GM21528 (cell line): ENCODE measurements around the gene GOLGA8M.
"Not testable (repeated sequence)": the region's sequence is repeated elsewhere in the genome, so short reads cannot be mapped to it uniquely, and the experiment has no call there.

ENCODE experiments used
- ATAC-seq: cut with Tn5 transposase; IDR thresholded peaks from one replicate; pipeline ENCODE4 v1.9.1; 2021; ENCODE audit warnings: mild to moderate bottlenecking, moderate library complexity; ENCODE audit not compliant: unreplicated experiment, low FRiP score

Gene GOLGA8M, protein sequence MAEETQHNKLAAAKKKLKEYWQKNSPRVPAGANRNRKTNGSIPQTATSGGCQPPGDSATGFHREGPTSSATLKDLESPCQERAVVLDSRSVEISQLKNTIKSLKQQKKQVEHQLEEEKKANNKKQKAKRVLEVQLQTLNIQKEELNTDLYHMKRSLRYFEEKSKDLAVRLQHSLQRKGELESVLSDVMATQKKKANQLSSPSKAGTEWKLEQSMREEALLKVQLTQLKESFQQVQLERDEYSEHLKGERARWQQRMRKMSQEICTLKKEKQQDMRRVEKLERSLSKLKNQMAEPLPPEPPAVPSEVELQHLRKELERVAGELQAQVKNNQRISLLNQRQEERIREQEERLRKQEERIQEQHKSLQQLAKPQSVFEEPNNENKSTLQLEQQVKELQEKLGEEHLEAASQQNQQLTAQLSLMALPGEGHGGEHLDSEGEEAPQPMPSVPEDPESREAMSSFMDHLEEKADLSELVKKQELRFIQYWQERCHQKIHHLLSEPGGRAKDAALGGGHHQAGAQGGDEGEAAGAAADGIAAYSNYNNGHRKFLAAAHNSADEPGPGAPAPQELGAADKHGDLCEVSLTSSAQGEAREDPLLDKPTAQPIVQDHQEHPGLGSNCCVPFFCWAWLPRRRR

DNA sequence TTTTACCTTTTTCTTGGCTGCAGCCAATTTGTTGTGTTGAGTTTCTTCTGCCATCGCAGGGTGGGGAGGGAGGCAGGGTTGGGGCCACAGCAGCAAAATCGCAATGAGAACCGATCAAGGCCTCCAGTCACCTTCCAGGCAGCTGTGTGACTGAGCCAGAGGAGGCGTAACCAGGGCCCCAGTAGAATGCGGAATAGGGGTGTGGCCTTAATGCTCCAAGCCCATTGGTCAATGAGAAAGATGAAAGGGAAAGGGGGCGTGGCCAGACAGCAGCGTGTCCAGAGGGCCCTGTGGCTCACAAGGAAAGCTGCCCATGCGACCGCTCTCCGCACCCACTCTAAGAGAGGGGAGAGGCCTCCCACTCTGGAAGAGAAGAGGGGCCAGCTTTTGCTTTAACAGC lies at the start of gene GOLGA8M:
Gene GOLGA8M, minus strand, starts transcription at position 152 of the 400 bp plus-strand sequence. Its CDS starts 98 bp downstream, at position 54.
- ATAC-seq = not testable (repeated sequence)

GRCh38 chr15:28742890-28743289 lies 30.7 kb upstream of the GOLGA8M start:
- not testable (repeated sequence) for ATAC-seq

DNA sequence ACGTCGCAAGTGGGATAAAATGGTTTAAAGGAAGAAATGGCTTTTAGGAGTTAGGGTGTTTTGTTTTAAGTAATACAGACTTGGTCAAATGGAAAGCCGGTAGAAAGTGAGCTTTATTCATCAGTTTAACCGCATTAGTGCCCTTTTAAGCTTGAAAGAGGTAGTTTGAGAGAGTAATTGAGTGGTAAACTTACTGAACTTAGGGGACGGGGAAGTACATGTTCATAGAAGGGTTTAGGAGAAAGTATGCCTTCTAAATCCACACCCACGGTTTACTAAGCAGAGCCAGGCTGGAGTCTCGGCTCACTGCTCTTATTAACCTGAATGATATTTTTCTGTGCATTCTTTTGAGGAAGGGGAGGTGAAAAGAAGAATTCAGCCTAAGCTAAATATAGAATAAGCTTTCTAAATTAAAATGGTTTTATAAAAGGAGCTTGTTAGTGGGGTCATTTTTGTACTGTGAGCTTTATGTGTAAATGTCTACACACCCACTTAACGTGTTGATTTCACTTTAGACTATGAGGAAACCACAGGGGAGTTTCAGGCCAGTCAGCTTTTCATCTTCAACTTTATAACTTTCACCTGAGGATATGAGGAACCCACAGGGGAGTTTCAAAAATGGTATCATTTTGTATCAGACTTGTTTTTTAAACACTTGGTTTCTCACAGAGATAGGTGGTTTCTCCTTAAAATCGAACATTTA lies 26.5 kb upstream of the GOLGA8M start:
- ATAC-seq = not testable (repeated sequence)

- peak; percentile 40 for ATAC-seq
These were observed 26.0 kb upstream of the GOLGA8M start for GRCh38 chr15:28738200-28738561.

GRCh38 chr15:28737521-28738199 lies 25.4 kb upstream of the GOLGA8M start:
- ATAC-seq = peak; percentile 67

- ATAC-seq = not testable (repeated sequence)
These were observed 15.8 kb upstream of the GOLGA8M start for GRCh38 chr15:28728061-28728460.

GRCh38 chr15:28727026-28727425 lies 14.8 kb upstream of the GOLGA8M start:
- not testable (repeated sequence) for ATAC-seq

DNA sequence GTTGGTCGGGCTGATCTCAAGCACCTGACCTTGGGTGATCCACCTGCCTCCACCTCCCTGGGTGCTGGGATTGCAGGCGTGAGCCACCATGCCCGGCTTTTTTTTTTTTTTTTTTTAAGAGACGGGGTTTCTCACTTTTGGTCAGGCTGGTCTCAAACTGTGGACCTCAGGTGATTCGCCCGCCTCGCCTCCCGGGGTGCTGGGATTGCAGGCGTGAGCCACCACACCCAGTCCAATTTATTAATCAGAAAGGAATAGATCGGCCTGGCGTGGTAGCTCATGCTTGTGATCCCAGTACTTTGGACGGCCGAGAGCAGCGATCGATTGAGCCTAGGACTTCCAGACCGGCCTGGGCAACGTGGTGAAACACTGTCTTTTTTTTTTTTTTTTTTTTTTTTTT lies 13.9 kb upstream of the GOLGA8M start:
- no peak for ATAC-seq

DNA sequence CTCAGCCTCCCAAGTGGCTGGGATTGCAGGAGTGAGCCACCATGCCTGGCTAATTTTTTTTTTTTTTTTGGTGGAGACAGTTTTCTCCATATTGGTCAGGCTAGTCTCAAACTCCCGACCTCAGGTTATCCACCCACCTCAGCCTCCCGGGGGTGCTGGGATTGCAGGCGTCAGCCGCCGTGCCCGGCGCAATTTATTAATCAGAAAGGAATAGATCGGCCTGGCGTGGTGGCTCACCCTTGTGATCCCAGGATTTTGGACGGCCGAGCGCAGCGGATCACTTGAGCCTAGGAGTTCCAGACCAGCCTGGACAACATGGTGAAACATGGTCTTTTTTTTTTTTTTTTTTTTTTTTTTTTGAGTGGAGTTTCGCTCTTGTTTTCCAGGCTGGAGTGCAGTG lies 13.3 kb upstream of the GOLGA8M start:
- no peak for ATAC-seq

- not testable (repeated sequence) for ATAC-seq
These were observed 11.8 kb upstream of the GOLGA8M start for GRCh38 chr15:28723986-28724385.

DNA sequence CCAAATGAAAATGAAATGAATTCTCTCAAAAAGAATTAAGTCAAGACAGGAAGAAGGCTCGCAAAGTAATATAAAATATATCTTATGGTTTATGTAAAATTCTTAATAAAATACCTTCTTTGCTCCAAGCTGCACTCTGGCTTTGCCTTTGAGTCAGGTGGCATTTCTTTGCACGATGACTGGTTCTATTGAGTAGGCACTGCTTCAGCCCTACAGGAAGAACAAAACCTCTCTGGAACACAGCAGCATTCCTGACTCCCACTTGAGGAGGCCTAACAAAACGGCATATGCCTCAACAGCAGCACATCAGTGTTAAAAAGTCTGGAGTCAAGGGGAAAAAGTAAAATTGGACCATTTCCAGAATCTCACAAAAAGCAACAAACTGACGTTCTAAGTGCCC lies 7.4 kb upstream of the GOLGA8M start:
- not testable (repeated sequence) for ATAC-seq

- ATAC-seq = not testable (repeated sequence)
These were observed 6.4 kb upstream of the GOLGA8M start for GRCh38 chr15:28718576-28718975.

DNA sequence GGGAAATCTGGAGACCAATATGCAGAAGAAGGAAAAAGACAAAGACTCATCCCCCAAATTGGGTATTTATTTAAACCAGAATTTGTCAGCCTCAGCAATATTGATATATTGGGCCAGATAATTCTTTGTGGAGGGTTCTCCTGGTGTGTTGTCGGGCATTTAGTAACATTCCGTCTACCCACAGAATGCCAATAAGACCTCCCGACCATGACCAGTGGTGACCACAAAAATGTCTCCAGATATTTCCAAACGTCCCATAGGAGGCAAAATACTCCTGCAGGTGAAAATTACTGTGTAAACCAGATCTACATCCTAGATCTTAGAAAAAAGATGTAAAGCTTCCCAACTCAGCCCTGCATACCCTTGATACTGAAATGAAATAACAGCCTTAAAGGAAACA lies 2.0 kb upstream of the GOLGA8M start:
- ATAC-seq = not testable (repeated sequence)

DNA sequence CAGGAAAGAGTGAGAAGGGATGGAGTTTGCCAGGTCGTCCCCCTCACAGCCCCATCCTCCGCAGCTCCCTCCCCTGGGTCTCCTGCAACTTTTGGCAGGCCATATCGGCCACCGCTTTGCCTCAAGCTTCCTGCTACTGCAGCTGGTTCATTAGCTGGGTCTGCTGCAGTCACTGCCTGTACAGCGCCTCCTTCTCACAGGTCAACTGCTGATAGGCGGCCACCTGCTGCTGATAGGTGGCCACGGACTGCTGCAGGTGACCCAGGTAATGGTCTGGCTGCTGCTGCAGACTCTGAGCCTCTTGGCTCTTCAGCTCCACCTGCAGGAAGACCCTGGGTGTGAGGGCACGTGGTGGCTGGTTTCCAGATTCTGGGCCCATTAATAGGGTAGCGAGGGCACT lies 8.3 kb downstream of the GOLGA8M start:
- ATAC-seq = not testable (repeated sequence)

DNA sequence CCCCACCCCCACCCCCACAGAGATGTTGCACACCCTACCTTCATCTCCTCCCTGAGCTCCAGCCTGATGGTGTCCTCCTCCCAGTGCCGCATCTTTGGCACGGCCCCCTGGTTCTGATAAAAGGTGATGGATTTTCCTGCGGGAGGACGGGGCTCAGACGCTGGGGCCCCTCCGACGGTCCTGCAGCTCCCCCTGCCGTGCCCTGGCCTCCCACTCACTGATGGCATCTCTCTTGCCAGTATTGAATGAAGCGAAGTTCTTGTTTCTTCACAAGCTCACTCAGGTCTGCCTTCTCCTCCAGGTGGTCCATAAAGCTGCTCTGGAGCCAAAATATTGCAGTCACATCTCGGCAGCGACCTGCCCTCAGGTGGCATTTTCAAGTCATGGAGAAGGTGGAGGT lies 9.8 kb downstream of the GOLGA8M start:
- not testable (repeated sequence) for ATAC-seq

DNA sequence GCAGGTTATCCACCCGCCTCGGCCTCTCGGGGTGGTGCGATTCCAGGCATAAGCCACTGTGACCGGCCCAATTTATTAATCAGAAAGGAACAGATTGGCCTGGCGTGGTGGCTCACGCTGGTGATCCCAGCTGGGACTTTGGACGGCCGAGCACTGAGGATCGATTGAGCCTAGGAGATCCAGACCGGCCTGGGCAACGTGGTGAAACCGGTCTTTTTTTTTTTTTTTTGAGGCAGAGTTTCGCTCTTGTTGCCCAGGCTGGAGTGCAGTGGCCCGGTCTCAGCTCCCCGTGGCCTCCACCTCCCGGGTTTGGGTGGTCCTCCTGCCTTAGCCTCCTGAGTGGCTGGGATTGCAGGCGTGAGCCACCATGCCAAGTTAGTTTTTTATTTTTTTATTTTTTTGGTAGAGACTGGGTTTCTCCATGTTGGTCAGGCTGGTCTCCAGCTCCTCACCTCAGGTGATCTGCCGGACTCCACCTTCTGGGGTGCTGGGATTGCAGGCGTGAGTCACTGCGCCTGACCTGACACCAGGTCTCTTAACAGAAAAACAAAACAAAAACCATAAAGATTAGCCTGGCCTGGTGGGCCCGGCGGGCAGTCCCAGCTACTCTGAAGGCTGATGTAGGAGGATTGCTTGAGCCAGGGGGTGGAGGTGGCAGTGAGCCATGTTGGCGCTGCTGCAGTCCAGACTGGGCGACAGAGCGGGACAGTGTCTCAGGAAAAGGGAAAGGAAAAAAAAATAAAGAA lies 18.0 kb downstream of the GOLGA8M start:
- ATAC-seq = not testable (repeated sequence)

DNA sequence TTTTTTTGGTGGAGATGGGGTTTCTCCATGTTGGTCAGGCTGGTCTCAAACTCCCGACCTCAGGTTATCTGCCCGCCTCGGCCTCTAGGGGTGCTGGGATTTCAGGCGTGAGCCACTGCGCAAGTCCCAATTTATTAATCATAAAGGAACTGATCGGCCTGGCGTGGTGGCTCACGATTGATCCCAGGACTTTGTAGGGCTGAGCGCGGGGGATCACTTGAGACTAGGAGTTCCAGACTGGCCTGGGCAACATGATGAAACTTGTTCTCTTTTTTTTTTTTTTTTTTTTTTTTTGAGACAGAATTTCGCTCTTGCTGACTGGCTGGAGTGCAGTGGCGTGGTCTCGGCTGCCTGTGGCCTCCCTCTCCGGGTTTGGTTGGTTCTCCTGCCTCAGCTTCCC lies 19.2 kb downstream of the GOLGA8M start:
- not testable (repeated sequence) for ATAC-seq

DNA sequence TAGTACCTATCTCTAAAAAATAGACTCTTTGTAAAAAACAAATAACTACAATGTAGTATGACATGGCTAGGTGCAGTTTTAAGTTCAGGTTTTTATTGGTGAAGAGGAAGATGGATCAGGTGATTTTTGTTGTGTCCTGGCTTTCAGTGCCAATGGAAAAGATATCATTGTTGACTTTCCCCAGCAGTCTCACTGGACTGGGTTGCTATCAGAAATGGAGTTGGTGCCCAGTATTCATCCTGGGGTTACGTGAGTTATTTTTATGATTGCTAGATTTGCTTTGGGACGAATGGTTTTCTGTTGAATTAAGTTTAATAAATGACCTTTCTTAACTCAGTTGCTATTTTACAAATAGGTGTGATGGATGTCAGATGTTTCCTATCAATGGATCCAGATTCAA lies 38.7 kb downstream of the GOLGA8M start:
- not testable (repeated sequence) for ATAC-seq

DNA sequence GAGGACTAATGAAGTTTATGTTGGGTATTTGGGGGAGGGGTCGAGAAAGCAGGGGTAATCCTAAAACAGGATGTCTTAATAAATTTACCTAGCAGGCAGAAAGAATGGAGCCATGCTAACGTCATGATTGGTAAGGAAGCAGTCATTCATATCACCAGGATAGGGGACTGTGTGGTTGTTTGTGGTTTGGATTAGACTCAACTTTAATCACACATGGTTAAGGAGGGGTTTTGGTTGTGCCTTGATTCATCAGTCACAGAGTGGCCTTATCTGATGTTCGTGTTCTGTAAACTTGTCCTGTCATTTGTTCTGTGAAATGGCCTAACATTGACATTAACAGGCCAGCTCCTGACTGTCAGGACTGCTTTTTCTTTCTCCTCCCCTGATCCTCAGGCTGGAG lies 40.1 kb downstream of the GOLGA8M start:
- ATAC-seq = not testable (repeated sequence)

- not testable (repeated sequence) for ATAC-seq
These were observed 45.8 kb downstream of the GOLGA8M start for GRCh38 chr15:28666402-28666801.
